NT2/D1 (cell line): ENCODE results near the gene APOL6.

Source experiments
- SUZ12 ChIP-seq: IDR thresholded peaks from 2 replicates; pipeline ENCODE4 v1.6.1; 2011; ENCODE audit not compliant: insufficient read length, insufficient read depth; ENCODE audit errors: extremely low read depth
- YY1 ChIP-seq: IDR thresholded peaks from 2 replicates; pipeline ENCODE4 v1.6.1; 2011; ENCODE audit not compliant: insufficient read length, insufficient read depth

DNA sequence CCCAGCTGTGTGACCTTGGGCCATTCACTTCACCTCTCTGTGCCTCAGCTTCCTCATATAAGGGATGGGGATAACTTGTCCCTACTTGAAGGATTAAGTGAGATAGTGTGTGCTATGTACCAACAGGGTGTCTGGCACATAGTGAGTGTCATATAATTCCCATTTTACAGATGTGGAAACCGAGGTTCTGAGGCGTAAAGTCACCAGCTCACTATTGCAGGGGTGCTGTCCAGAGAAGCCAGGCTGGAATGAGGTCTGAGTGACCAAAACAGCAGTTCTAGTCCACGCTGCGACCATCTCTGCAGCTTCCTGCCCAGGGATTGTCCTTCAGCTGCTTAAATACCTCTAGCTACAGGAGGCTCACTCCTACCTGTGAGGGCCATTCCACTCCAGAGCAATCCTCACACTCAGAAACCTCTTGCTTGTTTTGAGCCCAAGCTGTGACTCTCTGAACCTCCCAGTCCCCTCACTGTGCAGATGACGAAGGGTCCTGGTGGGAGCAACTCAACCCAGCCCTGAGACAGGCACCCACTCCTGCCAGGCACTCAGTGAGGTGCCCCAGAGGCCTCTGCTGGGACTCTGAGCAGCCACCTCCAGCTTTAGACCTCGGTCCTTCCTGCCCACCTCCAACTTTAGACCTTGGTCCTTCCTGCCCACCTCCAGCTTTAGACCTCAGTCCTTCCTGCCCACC, 36.9 kb upstream of the APOL6 start:
- no peak for TF ChIP-seq YY1
- TF ChIP-seq SUZ12, result no peak
